Lower lobe of right lung (tissue), 2 donors: Measurements from ENCODE around the gene SYNDIG1. TPM values are rescaled to one million over a fixed set of nuclear protein-coding genes. Genes with fewer than 3 reads are reported as not detected.

Source experiments
- ATAC-seq, 2 donors: fragments of 200-7000 bp; cut with Tn5 transposase; one replicate each; pipeline ENCODE4 v1.9.1; 2020 to 2022; ENCODE audit warnings: mild to moderate bottlenecking in 2 of 2, moderate library complexity in 2 of 2
- DNase-seq: peaks from one replicate; pipeline ENCODE4 v3.0.0-alpha.2; 2020
- H3K27ac ChIP-seq: fragments of 200-600 bp; one replicate; pipeline ENCODE4 v1.8.0; 2022
- H3K27me3 ChIP-seq: fragments of 200-600 bp; one replicate; pipeline ENCODE4 v1.8.0; 2022; ENCODE audit warnings: low read depth
- H3K36me3 ChIP-seq: fragments of 200-600 bp; one replicate; pipeline ENCODE4 v1.8.0; 2022; ENCODE audit warnings: mild to moderate bottlenecking
- H3K4me1 ChIP-seq: fragments of 200-600 bp; one replicate; pipeline ENCODE4 v1.8.0; 2022
- H3K4me3 ChIP-seq: fragments of 200-600 bp; one replicate; pipeline ENCODE4 v1.8.0; 2022; ENCODE audit warnings: mild to moderate bottlenecking
- H3K9me3 ChIP-seq: fragments of 200-600 bp; one replicate; pipeline ENCODE4 v1.8.0; 2022
- intact Hi-C: fragments of 100-400 bp; cut with DNase I; formaldehyde crosslinking; loops from one replicate; pipeline ENCODE4 v1.11.0; 2022
- total RNA-seq: library from RNA; stranded (reverse); fragmentation: NEBNext Ultra II Directional; extraction: Animal tissue kit (Norgen Biotek cat#: 25700); gene quantifications from one replicate; pipeline ENCODE4 v1.2.1, GENCODE V29; 2021
- TF ChIP-seq, protein P1 (sequence below): fragments of 200-600 bp; IDR thresholded peaks from one replicate; pipeline ENCODE4 v1.8.0; 2022; ENCODE audit warnings: antibody characterized with exemption, mild to moderate bottlenecking
- donor health status: DM: no; HTN: yes; CAD: no; lungs with severe emphysema.

Gene SYNDIG1
- total RNA-seq, 1 donor from 2014 or later, result 0.15 TPM

- TF ChIP-seq, protein P1, sequence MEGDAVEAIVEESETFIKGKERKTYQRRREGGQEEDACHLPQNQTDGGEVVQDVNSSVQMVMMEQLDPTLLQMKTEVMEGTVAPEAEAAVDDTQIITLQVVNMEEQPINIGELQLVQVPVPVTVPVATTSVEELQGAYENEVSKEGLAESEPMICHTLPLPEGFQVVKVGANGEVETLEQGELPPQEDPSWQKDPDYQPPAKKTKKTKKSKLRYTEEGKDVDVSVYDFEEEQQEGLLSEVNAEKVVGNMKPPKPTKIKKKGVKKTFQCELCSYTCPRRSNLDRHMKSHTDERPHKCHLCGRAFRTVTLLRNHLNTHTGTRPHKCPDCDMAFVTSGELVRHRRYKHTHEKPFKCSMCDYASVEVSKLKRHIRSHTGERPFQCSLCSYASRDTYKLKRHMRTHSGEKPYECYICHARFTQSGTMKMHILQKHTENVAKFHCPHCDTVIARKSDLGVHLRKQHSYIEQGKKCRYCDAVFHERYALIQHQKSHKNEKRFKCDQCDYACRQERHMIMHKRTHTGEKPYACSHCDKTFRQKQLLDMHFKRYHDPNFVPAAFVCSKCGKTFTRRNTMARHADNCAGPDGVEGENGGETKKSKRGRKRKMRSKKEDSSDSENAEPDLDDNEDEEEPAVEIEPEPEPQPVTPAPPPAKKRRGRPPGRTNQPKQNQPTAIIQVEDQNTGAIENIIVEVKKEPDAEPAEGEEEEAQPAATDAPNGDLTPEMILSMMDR, result no peak
Observed at GRCh38 chr20:24703284-24703610, 233.8 kb downstream of the SYNDIG1 start.

DNA sequence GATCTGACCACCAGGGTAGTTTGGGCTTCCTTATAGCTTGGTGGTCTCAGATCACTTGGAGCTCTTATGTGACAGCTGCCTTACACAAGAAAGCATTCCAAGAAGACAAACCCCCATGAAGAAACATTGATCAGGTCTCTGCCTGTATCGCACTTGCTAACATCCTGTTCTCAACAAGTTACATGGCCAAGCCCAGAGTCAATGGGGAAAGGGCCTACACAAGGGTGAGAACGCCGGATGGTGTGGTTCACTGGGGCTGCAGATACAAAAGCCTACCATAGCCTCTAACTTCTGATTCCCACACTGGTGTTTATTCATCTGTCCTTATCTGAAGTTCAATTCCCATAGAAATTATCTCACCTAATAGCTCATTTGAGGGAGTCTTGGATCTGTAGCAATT lies 235.5 kb downstream of the SYNDIG1 start:
- intact Hi-C loops, result no loop called here
- TF ChIP-seq, protein P1, result no peak
- peaks cover 29% of the 10 kb centered on the region for H3K27me3 ChIP-seq
- ATAC-seq, result no peak
- no peaks in the 10 kb centered on the region for H3K4me1 ChIP-seq
- H3K36me3 ChIP-seq, result no peaks in the 10 kb centered on the region
- H3K4me3 ChIP-seq, result no peak overlapping the region
- DNase-seq, result no peak
- H3K9me3 ChIP-seq, result no peaks in the 10 kb centered on the region
- no peak overlapping the region for H3K27ac ChIP-seq

More at GRCh38 chr20:24703284-24703610, 233.8 kb downstream of the SYNDIG1 start:
- DNase-seq, result no peak
- intact Hi-C loops, result no loop called here
- Histone ChIP-seq H3K9me3 (no peaks in the 10 kb centered on the region), H3K27ac (no peak overlapping the region), H3K27me3 (peaks cover 27% of the 10 kb centered on the region), H3K36me3 (no peaks in the 10 kb centered on the region), H3K4me1 (no peaks in the 10 kb centered on the region), H3K4me3 (no peak overlapping the region)
- ATAC-seq, result no peak

GRCh38 chr20:24705486-24705885 lies 236.1 kb downstream of the SYNDIG1 start:
- Histone ChIP-seq H3K4me1 (no peaks in the 10 kb centered on the region), H3K9me3 (no peaks in the 10 kb centered on the region), H3K27ac (no peak overlapping the region), H3K36me3 (no peaks in the 10 kb centered on the region), H3K27me3 (peaks cover 23% of the 10 kb centered on the region), H3K4me3 (no peak overlapping the region)
- intact Hi-C loops, result no loop called here
- TF ChIP-seq, protein P1, result no peak
- ATAC-seq, result no peak
- DNase-seq, result no peak

GRCh38 chr20:24708411-24709295 lies 239.2 kb downstream of the SYNDIG1 start:
- peak in 1 of 2 donors; percentile 29 for ATAC-seq
- Histone ChIP-seq H3K27ac (no peak overlapping the region), H3K4me1 (no peaks in the 10 kb centered on the region), H3K36me3 (no peaks in the 10 kb centered on the region), H3K9me3 (no peaks in the 10 kb centered on the region), H3K4me3 (no peak overlapping the region), H3K27me3 (peaks cover 21% of the 10 kb centered on the region)
- intact Hi-C loops, result no loop called here
- TF ChIP-seq, protein P1, result no peak
- no peak for DNase-seq
